Kidney (tissue), 14 donors: Measurements from ENCODE around the gene PSEN2. TPM values are rescaled to one million over a fixed set of nuclear protein-coding genes. Genes with fewer than 3 reads are reported as not detected.

Experiments used
- DNase-seq, 5 donors: peaks; one replicate each; pipeline ENCODE4 v3.0.0-alpha.2; 2013 to 2020
- FAIRE-seq: peaks from 2 replicates; lab custom pipeline; 2012; peaks lifted over from hg19 to GRCh38; lab: Jason Lieb, UNC
- H3K27ac ChIP-seq, 2 donors: one replicate each; pipeline ENCODE4 v1.7.0; 2013; ENCODE audit warnings: low read depth in 2 of 2, low read length in 2 of 2, inconsistent platforms in 1 of 2
- H3K27me3 ChIP-seq: one replicate; pipeline ENCODE4 v1.7.1; 2013; ENCODE audit warnings: low read length, inconsistent platforms; ENCODE audit not compliant: control insufficient read depth, insufficient read depth
- H3K36me3 ChIP-seq, 3 donors: one replicate each; pipeline versions ENCODE4 v1.7.0 to v1.7.1; 2013; ENCODE audit warnings: low read length in 3 of 3, control low read depth in 1 of 3, inconsistent platforms in 1 of 3; ENCODE audit not compliant: insufficient read depth in 3 of 3, control insufficient read depth in 2 of 3
- H3K4me1 ChIP-seq, 3 donors: one replicate each; pipeline versions ENCODE4 v1.7.0 to v1.7.1; 2013; ENCODE audit warnings: low read length in 3 of 3, inconsistent platforms in 1 of 3, low read depth in 1 of 3; ENCODE audit not compliant: control insufficient read depth in 2 of 3, insufficient read depth in 2 of 3
- H3K4me3 ChIP-seq, 3 donors: one replicate each; pipeline versions ENCODE4 v1.7.0 to v1.8.1; 2013; ENCODE audit warnings: low read length in 3 of 3, control low read depth in 1 of 3, inconsistent platforms in 1 of 3
- H3K9ac ChIP-seq, 3 donors: one replicate each; pipeline versions ENCODE4 v1.7.0 to v1.7.1; 2013; ENCODE audit warnings: low read length in 3 of 3, control low read depth in 1 of 3, inconsistent platforms in 1 of 3
- H3K9me3 ChIP-seq, 3 donors: one replicate each; pipeline versions ENCODE4 v1.7.0 to v1.7.1; 2013; ENCODE audit warnings: low read length in 3 of 3, control low read depth in 1 of 3, inconsistent platforms in 1 of 3; ENCODE audit not compliant: control insufficient read depth in 2 of 3, insufficient read depth in 1 of 3
- intact Hi-C: fragments of 100-400 bp; cut with DNase I; formaldehyde crosslinking; loops from one replicate; pipeline ENCODE4 v1.11.1; 2022
- polyA plus RNA-seq: library from polyadenylated mRNA; stranded (reverse); fragments of 350-450 nt; fragmentation: Illumina TruSeq; extraction: RNeasy Lipid Tissue Mini Kit (QIAGEN cat#74804); gene quantifications from one replicate; pipeline ENCODE4 v1.2.3, GENCODE V29; 2014; ENCODE audit warnings: low read depth, low replicate concordance; ENCODE audit not compliant: insufficient read depth
- total RNA-seq: library from RNA; stranded (reverse); fragmentation: NEBNext Ultra II Directional; extraction: Animal tissue kit (Norgen Biotek cat#: 25700); gene quantifications from one replicate; pipeline ENCODE4 v1.2.1, GENCODE V29; 2021
- TF ChIP-seq, protein P1 (sequence below): IDR thresholded peaks from 3 replicates; pipeline ENCODE4 v1.5.1; 2012; ENCODE audit warnings: mild to moderate bottlenecking, moderate library complexity, borderline replicate concordance; ENCODE audit not compliant: insufficient read depth; ENCODE audit errors: extremely low read depth
- donor health status: control.
- donor health status: control.
- donor health status: control.
- donor health status: control.
- donor health status: control.
- donor health status: DM: yes; HTN: yes; CAD: no.
- donor health status: Normal renal cell carcinoma (clear cell type).

PSEN2 gene
- total and polyA plus RNA-seq, 2 donors from 2014 or later, result 22.6 to 25.6 TPM

DNA sequence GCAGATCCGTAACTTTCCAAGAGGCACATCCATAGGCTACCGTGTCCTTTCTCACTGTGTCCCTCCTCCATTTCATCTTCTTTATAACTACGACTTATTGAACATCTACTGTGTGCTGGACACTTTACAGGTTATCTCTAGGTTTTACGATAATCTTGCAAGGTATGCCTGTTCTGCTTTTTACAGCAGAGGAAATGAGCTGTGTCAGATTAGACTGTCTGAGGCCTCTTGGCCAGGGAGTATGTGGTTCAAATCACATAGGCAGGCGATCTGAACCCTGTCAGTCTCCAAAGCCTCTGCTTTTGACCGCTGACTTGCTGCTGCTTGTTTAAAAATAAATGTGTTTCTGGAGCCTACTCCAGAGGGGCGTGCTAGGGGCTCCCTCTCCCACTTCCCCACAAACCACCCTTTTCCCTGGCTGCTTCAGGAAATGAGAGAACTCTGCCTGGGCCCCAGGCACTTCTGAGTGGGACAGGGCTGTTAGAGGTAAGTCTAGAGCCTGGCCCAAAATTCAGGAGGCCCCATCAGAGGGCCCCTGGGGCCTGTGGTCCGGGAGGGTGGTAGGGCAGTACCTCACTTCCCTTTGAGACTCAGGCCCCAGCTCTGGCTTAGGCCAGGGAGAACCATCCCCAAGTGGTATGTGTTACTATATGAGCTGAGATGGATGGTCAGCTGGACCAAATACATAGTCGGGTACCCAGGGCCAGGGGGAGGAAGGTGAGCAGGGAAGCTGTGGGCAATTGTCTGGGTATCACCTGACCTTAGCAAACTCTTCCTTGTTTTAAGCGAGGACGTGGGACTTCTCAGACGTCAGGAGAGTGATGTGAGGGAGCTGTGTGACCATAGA, 4.4 kb downstream of the PSEN2 start:
- Histone ChIP-seq H3K36me3 (peaks cover 0 to 4% (median 0%) of the 10 kb centered on the region in 3 donors), H3K4me1 (peaks cover 3 to 29% (median 14%) of the 10 kb centered on the region in 3 donors), H3K4me3 (no peak overlapping the region), H3K27me3 (no peaks in the 10 kb centered on the region), H3K9ac (no peak overlapping the region), H3K9me3 (no peaks in the 10 kb centered on the region), H3K27ac (no peak overlapping the region)
- intact Hi-C loops, result no loop called here
- FAIRE-seq (no peak), DNase-seq (no peak)
- TF ChIP-seq, protein P1, sequence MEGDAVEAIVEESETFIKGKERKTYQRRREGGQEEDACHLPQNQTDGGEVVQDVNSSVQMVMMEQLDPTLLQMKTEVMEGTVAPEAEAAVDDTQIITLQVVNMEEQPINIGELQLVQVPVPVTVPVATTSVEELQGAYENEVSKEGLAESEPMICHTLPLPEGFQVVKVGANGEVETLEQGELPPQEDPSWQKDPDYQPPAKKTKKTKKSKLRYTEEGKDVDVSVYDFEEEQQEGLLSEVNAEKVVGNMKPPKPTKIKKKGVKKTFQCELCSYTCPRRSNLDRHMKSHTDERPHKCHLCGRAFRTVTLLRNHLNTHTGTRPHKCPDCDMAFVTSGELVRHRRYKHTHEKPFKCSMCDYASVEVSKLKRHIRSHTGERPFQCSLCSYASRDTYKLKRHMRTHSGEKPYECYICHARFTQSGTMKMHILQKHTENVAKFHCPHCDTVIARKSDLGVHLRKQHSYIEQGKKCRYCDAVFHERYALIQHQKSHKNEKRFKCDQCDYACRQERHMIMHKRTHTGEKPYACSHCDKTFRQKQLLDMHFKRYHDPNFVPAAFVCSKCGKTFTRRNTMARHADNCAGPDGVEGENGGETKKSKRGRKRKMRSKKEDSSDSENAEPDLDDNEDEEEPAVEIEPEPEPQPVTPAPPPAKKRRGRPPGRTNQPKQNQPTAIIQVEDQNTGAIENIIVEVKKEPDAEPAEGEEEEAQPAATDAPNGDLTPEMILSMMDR, result no peak

DNA sequence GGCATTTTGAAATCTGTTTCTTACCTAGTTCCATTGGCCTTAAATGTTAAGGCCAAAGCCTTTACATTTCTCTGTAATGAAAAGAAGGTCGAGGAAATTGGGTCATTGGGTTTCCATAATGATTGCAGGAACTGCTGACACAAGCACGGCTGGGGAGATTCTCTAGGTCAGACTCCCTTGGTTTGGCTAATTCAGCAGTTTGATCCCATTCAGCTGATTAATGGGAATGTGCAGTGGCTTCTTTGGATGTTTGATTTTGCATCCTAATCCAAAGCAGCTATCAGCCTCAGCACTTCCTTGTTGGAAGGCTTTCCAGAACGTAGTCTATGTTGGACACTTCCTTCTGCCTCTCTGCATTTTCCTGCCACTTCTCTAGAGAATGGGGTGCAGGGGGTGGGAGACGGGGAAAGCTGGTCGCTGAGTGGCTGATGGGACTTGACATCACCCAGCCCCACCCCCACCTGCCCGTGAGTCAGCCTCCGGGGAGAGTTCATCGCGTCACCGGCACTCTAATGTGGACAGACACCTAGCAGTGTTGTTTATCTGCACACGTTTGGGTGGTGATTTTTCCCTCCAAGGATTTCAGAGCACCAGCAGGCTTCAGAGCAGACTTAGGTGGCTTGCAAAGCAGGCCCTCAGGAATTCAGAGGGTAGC, 5.4 kb downstream of the PSEN2 start:
- peaks cover 3 to 28% (median 14%) of the 10 kb centered on the region in 3 donors for H3K4me1 ChIP-seq

DNA sequence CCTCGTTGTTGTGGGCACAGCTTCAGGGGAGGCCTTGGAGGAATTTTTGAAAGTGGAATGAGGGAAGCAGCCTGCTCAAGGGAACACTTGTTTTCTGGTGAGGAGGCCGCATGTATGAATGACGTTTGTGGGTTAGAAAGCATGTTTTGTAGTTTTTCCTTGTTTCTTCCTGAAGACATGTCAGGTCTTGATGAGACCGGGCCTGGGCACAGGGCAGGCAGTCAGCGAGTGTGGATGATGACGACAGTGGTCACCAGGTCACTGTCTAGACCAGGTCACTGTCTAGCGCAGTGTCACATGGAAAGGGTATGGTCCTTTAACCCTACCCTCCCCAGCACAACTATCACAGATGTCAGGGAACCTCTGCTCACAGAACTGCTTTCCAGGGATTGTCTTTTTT, 7.3 kb downstream of the PSEN2 start:
- Histone ChIP-seq H3K27me3 (no peaks in the 10 kb centered on the region), H3K9ac (no peak overlapping the region), H3K9me3 (no peaks in the 10 kb centered on the region), H3K4me3 (no peak overlapping the region), H3K27ac (no peak overlapping the region), H3K36me3 (peaks cover 0 to 4% (median 0%) of the 10 kb centered on the region in 3 donors), H3K4me1 (peaks cover 2 to 21% (median 7%) of the 10 kb centered on the region in 3 donors)
- TF ChIP-seq, protein P1, result no peak
- no peak for DNase-seq
- intact Hi-C loops, result no loop called here
- FAIRE-seq, result no peak

More for the DNA sequence above, 5.4 kb downstream of the PSEN2 start:
- no peak overlapping the region for H3K9ac ChIP-seq
- H3K36me3 ChIP-seq, result peaks cover 0 to 4% (median 0%) of the 10 kb centered on the region in 3 donors
- DNase-seq (peak in 2 of 5 donors; percentile 16 to 50), FAIRE-seq (no peak)
- intact Hi-C loops, result no loop called here
- TF ChIP-seq, protein P1, result no peak
- H3K4me3 ChIP-seq, result peak overlapping the region in 1 of 3 donors; percentile 28
- no peaks in the 10 kb centered on the region for H3K27me3 ChIP-seq
- no peaks in the 10 kb centered on the region for H3K9me3 ChIP-seq
- H3K27ac ChIP-seq, result peak overlapping the region in 1 of 2 donors; percentile 42
